Stimulated activated CD4-positive, alpha-beta T cell treated with anti-CD3 and anti-CD28 coated beads, Interleukin-12 subunit alpha, Interleukin-12 subunit beta, amount 100 ng/mL, for 48 hours (primary cell): ENCODE data around the gene CYTIP.

Source experiments
- DNase-seq, 3 donors: peaks; one replicate each; pipeline ENCODE4 v3.0.0-alpha.2; 2020; ENCODE audit warnings: low read depth in 2 of 3, low spot score in 1 of 3

The CYTIP gene

DNA sequence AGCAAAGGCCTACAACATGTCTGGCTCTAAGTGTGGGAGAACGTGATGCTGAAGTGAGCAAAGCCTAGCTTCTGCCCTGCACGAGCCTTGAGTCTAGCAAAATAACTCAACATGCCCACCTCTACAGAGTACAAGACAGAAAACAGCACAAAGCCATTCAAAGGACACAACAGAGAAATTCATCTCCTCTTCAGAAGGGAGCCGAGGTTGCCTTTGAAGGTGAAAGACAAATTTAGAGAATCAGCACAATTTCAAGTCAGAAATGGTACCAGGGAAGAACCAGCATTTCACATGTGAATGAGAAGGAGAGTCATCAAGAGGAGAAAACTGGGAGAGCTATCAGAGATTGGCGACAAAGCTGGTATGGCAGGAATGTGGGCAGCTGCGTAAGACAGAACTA, 21.7 kb upstream of the CYTIP start:
- DNase-seq: no peak

DNA sequence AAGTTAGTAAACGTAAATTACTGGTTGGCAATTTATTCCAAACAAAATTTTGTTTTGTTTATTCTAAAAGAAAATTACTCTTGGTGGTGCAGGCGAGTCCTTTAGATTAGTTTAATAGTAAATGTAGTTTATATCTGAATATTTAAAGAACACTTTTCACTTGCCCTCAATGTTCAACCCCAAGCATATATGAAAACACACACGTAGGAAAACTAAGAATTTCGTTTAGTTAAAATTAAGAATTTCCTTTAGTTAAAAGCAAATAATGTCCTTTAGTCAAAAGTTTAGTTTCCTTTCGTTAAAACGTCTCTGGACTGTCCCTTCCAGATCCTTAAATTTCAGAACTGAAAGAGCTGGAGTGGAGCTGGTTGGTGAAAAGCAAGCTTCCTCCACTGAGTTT, 19.1 kb upstream of the CYTIP start:
- DNase-seq: no peak

DNA sequence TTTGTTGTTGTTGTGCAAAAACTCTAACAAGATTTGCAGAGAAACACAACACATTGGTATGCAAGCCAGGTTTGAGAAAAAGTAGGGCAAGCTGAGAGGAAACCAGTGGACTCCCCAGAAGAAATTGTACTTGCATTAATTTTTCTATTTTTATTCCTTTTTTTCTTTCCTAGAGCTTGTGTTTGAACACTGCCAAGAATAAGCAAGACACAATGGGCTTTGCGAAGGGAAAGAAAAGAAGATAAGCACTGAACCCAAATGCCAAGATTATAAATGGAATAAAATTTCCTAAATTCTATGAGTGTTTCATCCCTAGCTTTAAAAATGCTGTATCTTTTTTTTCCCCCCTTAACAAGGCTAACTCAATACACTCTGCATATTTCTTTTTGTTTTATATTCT, 17.0 kb upstream of the CYTIP start:
- no peak for DNase-seq

DNA sequence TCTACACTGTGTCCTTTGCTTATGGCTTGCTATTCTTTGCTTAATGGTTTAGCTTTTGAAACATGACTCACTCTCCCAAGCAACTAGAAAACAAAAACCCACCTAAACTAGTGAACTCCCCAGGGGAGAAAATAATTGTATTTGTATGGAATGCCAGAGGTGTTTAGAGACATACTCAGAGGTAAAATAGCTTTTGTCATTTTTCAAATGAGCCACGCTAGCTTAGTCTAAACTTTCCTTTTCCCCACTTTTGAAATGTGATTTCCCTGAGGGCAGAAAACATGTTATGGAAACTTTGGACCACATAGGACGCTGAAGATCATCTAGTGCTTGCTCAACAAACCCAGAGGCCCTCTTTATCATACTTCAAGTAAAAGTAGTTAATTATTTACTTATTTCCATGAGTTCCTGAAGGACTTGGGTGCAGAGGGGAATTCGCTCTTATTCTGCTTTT, 16.5 kb upstream of the CYTIP start:
- no peak for DNase-seq

DNA sequence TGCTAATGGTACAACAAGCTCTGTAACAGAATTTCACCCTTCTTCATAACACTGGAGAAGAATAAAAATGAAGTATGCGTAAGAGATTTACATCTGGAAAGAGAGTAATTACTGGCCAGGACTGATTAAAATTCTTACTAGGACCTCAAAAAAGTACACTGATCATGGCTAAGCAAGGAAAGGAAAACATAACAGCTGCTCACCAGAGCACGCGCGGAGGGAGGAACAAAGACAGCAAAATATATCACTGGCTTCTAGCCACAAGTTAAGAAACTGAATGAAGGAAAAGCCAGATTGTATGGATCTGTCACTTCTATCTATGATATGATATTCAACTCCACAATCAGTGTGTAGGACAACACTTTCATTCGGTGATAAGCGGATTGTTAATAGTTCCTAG, 15.6 kb upstream of the CYTIP start:
- DNase-seq: no peak

DNA sequence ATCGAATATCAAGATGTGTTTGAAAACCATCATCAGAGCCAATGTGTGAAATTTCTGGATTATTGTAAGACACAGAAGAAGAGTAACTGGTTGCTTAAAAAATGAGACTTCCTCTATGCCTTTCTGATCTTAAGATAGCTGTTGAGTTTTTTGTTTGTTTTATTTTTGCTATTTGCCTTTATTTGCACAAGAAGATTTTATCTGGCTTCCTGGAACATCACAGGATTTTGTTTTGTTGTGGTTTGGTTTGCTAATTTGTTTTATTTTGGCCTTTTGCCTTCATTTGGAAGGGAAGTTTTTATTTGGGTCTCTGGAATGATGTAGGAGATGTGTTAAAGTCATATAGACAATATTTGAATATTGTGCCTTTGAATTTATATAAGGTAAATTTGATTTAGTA, 3.9 kb upstream of the CYTIP start:
- no peak for DNase-seq

DNA sequence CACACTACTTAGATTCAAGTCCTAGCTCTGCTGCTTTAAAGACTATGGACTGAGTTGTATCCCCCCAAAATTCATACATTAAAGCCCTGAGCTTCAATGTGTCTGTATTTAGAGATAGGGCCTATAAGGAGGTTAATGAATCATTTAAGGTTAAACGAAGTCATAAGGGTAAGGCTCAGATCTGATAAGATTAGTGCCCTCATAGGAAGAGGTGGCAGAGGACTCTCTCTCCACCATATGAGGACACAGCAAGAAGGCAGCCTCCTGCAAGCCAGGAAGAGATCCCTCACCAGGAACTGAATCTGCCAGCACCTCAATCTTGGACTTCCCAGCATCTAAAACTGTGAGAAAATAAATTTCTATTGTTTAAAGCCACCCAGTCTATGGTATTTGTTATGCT, 3.1 kb upstream of the CYTIP start:
- no peak for DNase-seq

DNA sequence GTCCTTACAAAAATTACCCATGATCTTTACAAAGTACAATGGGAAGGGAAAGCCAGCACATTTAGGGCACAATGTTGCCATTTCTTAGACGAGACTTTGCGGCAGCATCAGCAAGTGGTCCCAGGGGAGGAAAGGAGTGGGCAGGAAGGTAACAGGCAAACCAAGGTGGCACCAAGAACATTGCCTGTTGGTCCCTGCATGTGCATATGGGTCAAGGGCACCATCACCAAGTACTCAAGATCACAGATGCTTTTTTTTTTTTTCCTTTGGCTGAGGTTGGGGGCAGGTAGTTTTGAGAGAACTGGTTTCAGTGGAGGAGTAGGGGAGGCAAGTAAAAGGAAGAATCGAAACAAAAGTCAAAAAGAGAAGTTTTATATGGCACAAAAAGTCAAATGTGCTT, 752 bp upstream of the CYTIP start:
- no peak for DNase-seq

DNA sequence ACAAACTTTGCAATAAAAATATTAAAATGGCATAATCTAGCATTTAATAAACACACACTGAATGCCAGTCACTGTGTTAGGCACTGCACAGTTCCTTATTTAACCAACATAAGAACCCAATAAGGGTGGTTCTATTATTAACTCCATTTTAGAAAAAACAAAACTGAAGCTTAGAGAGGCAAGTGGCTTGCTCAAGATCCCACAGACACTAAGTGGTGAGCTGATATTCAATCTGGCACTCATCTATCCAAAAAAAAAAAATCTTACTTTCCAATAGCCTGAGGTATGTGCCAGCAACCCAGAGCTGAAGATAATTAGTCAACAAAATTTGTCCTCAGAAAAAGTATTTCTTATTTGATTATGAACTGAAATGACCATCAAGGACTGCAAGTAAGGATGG, 799 bp downstream of the CYTIP start:
- no peak for DNase-seq

DNA sequence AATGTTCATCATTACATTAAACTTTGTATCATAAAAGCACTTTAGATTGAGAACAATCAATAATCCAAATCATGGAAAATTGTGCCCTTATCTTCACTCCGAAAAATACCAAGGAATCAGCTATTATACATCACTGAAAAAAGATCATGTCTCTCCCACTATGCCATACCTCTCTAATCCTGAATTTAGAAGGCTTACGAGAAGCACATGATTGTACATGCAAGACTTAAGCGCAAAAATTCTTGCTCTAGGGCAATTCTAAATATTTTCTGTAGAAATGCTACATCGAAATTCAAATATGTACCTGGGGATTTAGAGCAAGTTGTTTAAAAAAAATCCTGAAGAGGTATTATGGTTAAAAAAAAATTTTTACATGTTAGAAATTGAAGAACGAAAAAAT, 1.3 kb downstream of the CYTIP start:
- DNase-seq: no peak

DNA sequence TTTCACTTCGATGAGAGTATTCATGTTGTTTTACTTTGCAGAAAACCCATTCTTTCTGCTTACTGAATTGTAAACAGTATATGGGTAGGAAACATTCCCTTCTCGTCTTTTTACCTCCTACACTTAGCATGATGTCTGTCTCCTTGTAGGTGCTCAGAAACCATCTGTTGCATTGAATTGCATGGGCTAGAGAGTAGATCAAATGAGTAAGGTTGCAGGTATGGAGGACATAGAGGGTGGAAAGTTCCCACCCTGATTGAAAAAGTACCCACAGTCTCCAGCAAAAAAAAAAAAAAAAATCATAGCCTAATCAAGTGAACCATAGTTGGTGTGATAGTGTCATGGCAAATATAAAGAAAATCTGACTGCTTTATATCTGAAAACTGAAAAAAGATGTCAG, 1.7 kb downstream of the CYTIP start:
- DNase-seq: no peak

DNA sequence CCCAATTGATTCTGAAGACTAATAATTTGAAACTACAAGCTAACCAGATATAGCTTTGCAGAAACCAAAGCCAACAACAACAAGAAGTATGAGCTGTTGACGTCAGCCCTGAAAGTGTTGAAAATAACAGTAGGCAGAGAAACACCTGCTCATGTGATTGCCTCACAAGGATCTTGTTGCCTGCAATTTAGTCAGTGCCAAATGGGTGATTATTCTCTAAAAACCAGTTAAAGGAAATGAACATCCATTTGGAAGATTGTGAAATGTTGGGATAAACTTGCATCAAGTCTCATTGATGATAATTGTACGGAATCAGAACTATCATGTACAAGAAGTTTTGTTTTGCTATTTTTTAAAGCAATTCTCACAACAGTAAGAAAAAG, 2.8 kb downstream of the CYTIP start:
- no peak for DNase-seq

DNA sequence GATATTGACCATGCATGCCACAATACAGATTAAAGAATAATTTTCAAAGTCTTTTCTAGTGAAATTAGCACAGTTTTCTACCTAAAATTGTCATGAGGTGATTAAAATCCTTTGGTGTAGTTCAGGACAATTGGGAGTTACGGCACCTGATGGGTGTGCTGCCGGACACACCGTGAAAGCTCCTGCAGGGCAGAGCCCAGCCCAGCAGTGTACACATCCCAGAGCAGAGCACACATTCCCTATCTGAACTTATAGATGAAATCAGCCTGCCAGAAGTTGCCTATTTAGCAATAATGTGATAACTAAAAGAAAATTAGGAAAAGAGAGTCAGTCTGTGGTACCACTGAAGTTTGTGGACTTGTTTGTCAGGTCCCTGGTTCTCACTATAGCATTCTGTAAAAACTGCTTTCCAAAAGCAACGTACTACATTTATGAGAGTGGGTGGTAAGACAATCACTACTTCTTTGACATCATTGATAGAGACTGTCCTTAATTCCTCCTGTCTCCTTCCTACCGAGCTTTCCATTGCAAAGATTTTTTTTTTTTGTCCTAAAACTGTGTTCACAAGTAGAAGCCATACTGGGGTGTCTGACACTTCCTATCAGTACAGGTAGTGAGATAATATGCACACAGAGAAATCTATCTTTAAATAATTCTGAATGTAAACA, 3.4 kb downstream of the CYTIP start:
- DNase-seq: no peak

DNA sequence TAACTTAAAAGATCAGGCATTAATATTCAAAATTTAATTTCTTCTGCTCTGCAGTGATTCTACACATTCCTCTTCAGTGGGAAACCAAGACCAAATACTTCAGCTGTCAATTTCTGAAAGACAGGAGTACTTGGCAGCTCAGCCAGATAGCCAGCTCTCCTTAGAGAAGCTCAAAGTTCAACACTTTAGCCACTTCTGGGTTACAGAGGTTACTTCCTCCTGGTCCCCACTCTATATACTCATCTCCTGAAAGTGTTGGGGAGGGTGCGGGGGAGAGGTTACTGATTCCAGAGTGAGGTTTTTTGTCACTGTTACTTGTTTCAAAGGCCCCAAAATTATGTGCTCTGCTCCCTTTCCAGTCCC, 4.1 kb downstream of the CYTIP start:
- DNase-seq: peak in 2 of 3 donors; percentile 46 to 59

DNA sequence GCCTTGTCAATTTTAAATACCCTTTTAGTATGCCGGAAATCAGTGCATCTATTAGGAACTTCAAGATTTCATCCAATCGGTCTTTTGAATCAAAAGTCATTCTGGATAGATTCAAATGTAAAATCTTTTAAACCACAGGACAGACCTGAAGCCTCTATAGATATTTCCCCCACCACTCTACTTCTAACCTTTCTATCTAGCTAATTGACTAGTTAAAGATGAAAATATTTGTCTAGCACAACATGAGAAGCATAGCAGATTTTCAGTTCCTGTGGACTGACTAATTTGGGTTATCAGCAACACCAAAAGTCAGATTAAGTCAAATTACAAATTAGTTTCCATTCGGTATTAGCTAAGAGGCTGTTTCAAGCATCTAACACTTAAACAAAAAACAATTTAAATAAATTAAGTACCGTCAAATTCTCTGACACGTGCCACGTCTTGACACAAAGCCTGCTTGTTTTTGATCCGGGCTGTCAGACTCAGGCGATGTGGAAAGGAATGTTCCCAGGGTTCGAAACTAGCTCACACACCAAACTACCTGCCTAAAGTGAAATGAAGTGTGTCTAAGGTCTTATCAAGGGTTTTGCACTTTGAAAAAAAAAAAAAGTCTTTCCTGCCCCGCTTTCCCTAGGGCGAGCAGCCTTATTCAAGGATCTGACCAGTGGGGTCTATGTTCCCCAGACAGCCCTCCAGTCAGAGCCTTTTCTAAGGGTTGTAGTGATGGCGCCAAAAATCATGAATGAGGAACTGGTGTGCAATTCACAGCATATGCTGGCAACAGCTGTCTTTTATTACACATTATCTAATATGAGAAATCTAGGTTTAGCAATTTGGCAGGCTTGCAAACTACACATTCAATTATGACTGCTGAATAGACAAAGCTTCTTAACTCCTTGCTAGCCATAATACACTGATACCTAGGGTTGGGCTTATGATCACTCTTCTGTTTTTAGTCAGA, 4.7 kb downstream of the CYTIP start:
- no peak for DNase-seq

DNA sequence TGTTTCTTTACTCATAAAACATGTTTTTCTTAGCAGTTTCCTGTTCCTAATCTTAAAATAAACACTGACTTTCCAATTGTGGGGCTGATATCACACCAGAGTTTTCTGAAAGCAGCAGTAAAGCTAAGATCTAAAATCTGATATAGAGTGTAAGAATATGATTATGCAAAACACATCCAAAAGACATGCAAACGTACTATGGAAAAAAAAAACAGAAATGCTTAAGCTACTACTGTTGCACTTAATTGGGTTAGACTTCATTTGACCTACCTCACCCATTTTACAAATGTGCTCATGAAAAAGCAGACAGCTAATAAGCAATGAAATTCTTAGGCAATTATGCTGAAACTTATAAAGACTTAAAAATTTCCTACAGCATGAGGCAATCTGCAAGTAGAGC, 10.5 kb downstream of the CYTIP start:
- no peak for DNase-seq

DNA sequence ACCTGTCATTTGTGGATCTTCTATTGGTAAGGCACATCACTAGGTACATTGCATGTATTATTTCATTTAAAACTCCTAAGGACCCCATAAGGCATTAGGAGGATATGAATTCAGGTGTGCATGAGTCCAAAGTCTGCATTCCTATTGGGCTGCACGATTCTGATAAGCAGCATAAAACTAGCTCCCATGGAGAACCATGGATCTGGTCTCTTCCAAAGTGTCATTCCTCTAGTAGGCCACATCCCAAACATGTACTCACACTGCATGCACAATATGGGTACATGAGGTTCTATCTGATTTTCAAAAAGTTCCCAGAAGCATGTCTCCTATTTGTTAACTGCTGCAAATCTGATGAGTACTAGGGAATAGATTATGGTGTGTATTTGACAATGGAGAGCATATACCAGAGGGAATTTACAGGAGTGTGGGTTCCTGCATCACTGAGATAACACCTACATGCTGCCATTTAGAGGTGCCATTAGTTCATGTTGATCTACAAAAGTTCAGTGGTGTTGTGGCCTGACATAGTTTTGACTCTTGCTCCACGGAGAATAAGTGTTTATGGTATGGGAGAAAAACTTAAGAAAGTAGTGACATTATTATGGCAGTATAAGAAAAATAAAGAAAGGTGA, 11.3 kb downstream of the CYTIP start:
- DNase-seq: no peak

DNA sequence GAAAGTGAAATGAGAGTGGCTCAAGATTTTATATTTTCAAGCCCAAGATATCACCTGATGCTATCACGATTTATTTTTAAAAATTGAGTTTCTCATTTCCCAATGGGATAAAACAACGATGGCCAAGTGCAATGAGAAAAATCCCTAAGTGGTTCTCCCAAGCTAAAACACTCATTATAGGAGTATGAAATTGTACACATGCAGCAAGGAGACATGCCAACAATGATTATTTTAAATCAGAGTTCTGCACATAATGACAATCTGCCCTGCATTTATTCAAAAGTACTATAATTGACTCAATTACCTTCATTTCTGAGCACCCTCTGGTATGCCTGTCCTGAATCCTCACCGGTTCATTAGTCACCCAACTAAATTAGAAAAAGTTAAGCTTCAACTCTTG, 12.7 kb downstream of the CYTIP start:
- DNase-seq: no peak

DNA sequence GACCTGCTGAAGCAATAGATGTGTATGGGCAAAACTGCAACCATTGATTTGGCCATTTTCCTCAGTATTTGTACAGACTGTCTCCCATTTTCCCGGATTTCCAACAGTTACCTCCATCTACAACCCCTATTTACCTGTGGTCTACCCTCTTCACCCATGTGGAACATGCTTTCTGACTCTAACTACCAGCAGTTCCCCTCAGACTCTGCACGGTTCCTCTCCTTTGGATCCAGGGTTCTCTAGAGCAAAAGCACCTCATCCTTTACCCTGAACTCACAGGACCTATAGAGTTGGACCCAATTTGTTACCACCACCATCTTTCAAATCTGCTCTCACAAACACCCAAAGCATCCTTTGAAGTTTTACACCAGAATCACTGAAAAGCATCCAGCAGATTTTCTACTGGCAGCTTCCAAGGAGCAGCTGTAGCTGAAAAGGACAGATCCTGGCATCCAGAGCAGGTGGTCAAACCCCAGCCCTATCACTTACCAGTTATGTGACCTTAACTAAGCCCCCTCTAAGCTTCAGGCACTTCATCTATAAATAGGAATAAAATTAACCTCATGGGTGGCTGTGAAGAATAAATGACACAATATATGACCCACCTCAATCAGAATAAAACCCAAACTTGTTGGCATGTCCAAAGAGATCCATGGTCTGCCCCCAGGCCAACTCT, 15.3 kb downstream of the CYTIP start:
- no peak for DNase-seq

DNA sequence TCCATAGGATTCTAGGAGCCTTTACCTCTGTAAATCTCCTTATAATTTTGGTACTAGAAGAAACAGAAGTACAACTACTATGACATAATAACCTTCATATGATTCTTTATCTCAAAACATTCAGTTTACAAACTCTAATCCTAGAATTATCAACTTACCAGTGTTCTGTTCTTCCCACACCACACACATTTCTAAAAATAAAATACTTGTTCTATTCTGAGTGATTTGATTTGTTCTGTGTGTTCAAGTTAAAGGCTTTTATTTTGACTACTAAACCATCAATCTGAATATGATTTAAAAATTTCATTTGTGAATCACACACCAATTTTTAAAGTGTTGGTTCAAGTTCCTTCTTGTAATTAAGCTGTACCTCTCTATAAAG, 16.0 kb downstream of the CYTIP start:
- no peak for DNase-seq

DNA sequence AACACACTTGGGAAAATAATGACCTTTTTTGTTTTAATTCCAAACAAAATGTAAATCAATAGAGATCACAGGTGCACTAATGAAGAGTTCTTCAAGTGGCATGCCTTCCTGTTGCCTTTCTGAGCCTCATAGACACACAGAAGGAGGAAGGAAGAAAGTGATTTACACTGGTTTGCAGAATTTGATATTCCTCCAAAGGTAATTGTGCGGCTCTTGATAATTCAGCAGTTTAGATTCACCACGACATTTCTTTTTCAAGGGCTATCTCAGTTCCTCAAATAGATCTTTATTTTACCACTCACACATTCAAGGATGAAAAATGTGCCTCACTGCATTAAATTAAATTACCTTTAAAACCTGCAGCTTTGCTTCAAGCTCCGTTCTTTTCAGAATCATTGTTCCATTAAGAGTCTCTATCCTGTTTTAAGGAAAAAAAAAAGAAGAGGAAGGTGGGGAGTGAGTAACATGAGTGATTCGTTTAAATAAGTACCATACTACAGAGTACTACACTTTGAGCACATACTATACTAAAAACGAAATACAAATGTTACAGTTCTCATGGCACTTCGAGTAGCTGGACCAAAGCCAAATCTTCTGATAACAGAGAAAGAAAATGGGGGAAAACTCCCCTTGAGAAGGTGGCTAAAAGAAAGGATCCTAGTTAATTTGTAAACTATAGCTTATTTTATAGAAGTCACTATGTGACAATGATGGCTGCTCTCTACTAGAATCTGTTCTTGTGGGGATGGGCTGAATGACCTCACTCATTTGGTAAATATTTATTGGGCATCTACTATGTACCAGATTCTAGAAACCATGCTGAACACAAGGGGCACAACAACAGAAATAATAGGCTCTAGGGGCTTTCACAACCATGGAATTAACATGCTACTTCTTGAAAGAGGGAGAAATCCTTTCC, 16.6 kb downstream of the CYTIP start:
- DNase-seq: no peak
